Liver (tissue), 9 donors: Measurements from ENCODE around the gene NDRG2. TPM values are rescaled to one million over a fixed set of nuclear protein-coding genes. Genes with fewer than 3 reads are reported as not detected.
A peak's percentile ranks its signal among the peaks of the same experiment; 100 is the strongest.

Experiments used
- DNase-seq: peaks from one replicate; pipeline ENCODE4 v3.0.0-alpha.2; 2017; ENCODE audit warnings: low spot score
- H3K27ac ChIP-seq, 2 donors: one replicate each; pipeline ENCODE4 v1.7.0; 2013; ENCODE audit warnings: inconsistent platforms in 2 of 2, low read length in 2 of 2, control low read depth in 1 of 2, low read depth in 1 of 2, mild to moderate bottlenecking in 1 of 2
- H3K27me3 ChIP-seq, 4 donors: one replicate each; pipeline versions ENCODE4 v1.6.1 to v1.7.0; 2013; ENCODE audit warnings: low read length in 3 of 4, inconsistent platforms in 1 of 4, mild to moderate bottlenecking in 1 of 4, moderate library complexity in 1 of 4; ENCODE audit not compliant: control insufficient read depth in 4 of 4, insufficient read depth in 4 of 4
- H3K36me3 ChIP-seq, 4 donors: one replicate each; pipeline versions ENCODE4 v1.6.1 to v1.7.0; 2013; ENCODE audit warnings: low read length in 3 of 4, mild to moderate bottlenecking in 3 of 4, low read depth in 1 of 4, moderate library complexity in 1 of 4; ENCODE audit not compliant: control insufficient read depth in 4 of 4, insufficient read depth in 3 of 4
- H3K4me1 ChIP-seq, 4 donors: one replicate each; pipeline versions ENCODE4 v1.6.1 to v1.7.0; 2013; ENCODE audit warnings: low read length in 3 of 4, mild to moderate bottlenecking in 3 of 4, moderate library complexity in 1 of 4; ENCODE audit not compliant: control insufficient read depth in 4 of 4, insufficient read depth in 4 of 4
- H3K4me3 ChIP-seq, 3 donors: one replicate each; pipeline versions ENCODE4 v1.6.1 to v1.7.0; 2013; ENCODE audit warnings: low read length in 3 of 3, control low read depth in 1 of 3, low read depth in 1 of 3, mild to moderate bottlenecking in 1 of 3
- H3K9ac ChIP-seq, 2 donors: one replicate each; pipeline ENCODE4 v1.7.0; 2013; ENCODE audit warnings: low read length in 2 of 2, mild to moderate bottlenecking in 2 of 2, moderate library complexity in 2 of 2, control low read depth in 1 of 2, low read depth in 1 of 2
- H3K9me3 ChIP-seq, 4 donors: one replicate each; pipeline versions ENCODE4 v1.6.1 to v1.7.0; 2013; ENCODE audit warnings: low read length in 3 of 4; ENCODE audit not compliant: control insufficient read depth in 4 of 4
- EGR1 ChIP-seq, 2 donors: IDR thresholded peaks; 2 replicates each; pipeline ENCODE4 v1.6.1; 2016 to 2018; ENCODE audit warnings: antibody characterized with exemption in 2 of 2, low read depth in 2 of 2
- FOXA1 ChIP-seq: IDR thresholded peaks from 2 replicates; pipeline ENCODE4 v1.6.1; 2016; ENCODE audit warnings: antibody characterized with exemption
- FOXA2 ChIP-seq: IDR thresholded peaks from 2 replicates; pipeline ENCODE4 v1.6.1; 2016; ENCODE audit warnings: antibody characterized with exemption
- GABPA ChIP-seq, 2 donors: IDR thresholded peaks in 1 of 2; conservative IDR thresholded peaks in 1 of 2; 2 replicates each; pipeline ENCODE4 v1.6.1; 2016; ENCODE audit warnings: antibody characterized with exemption in 2 of 2, mild to moderate bottlenecking in 1 of 2, moderate library complexity in 1 of 2
- HNF4A ChIP-seq, 2 donors: conservative IDR thresholded peaks; 2 replicates each; pipeline ENCODE4 v1.6.1; 2016; ENCODE audit warnings: antibody characterized with exemption in 2 of 2, mild to moderate bottlenecking in 2 of 2
- HNF4G ChIP-seq: IDR thresholded peaks from 2 replicates; pipeline ENCODE4 v1.6.1; 2016; ENCODE audit warnings: antibody characterized with exemption
- JUND ChIP-seq, 2 donors: IDR thresholded peaks; 2 replicates each; pipeline ENCODE4 v1.6.1; 2016; ENCODE audit warnings: antibody characterized with exemption in 2 of 2
- NR2F2 ChIP-seq: IDR thresholded peaks from 2 replicates; pipeline ENCODE4 v1.6.1; 2016; ENCODE audit warnings: antibody characterized with exemption
- RAD21 ChIP-seq, 2 donors: IDR thresholded peaks; 2 replicates each; pipeline ENCODE4 v1.6.1; 2016; ENCODE audit warnings: antibody characterized with exemption in 2 of 2, mild to moderate bottlenecking in 2 of 2
- RXRA ChIP-seq, 2 donors: IDR thresholded peaks; 2 replicates each; pipeline ENCODE4 v1.6.1; 2017 to 2018; ENCODE audit warnings: antibody characterized with exemption in 2 of 2, mild to moderate bottlenecking in 1 of 2
- SP1 ChIP-seq: IDR thresholded peaks from 2 replicates; pipeline ENCODE4 v1.6.1; 2018; ENCODE audit warnings: antibody characterized with exemption, mild to moderate bottlenecking
- TAF1 ChIP-seq: conservative IDR thresholded peaks from 2 replicates; pipeline ENCODE4 v1.6.1; 2016; ENCODE audit warnings: antibody characterized with exemption, mild to moderate bottlenecking
- YY1 ChIP-seq: IDR thresholded peaks from 2 replicates; pipeline ENCODE4 v1.6.1; 2016; ENCODE audit warnings: antibody characterized with exemption, mild to moderate bottlenecking
- WGBS: extraction: QIAGEN DNeasy Blood & Tissue Kit; methylation state at CpG from one replicate; pipeline ENCODE4 v1.1.7; 2013; 5-methylcytosine and 5-hydroxymethylcytosine counted together
- polyA plus RNA-seq, 2 donors: library from polyadenylated mRNA; stranded (reverse) in 1 of 2; unstranded in 1 of 2; fragments of 200-250 nt in 1 of 2; fragments of >200 nt in 1 of 2; fragmentation: Nextera tagmentation in 1 of 2; extraction: Ambion mirVana in 1 of 2; gene quantifications; one replicate each; pipeline versions ENCODE4 v1.2.1 to v1.2.3, GENCODE V29; 2013 to 2015
- total RNA-seq, 2 donors: library from RNA; depleted of rRNA; stranded (reverse); fragments of >200 nt; gene quantifications; one replicate each; pipeline ENCODE4 v1.2.3, GENCODE V29; 2014
- TF ChIP-seq, protein P1 (sequence below): fragments of 150-350 bp; IDR thresholded peaks from 2 replicates; pipeline ENCODE4 v1.5.1; 2017; ENCODE audit warnings: improper control_type of control experiment, low read depth, low read length; ENCODE audit not compliant: missing input control
- TF ChIP-seq, protein P2 (sequence below): IDR thresholded peaks from 2 replicates; pipeline ENCODE4 v1.6.1; 2016; ENCODE audit warnings: antibody characterized with exemption
- TF ChIP-seq, protein P3 (sequence below): IDR thresholded peaks from 2 replicates; pipeline ENCODE4 v1.6.1; 2016; ENCODE audit warnings: antibody characterized with exemption
- TF ChIP-seq, protein P4 (sequence below): IDR thresholded peaks from 2 replicates; pipeline ENCODE4 v1.6.1; 2016; ENCODE audit warnings: antibody characterized with exemption
- TF ChIP-seq, protein P5 (sequence below): IDR thresholded peaks from 2 replicates; pipeline ENCODE4 v1.6.1; 2016; ENCODE audit warnings: antibody characterized with exemption, mild to moderate bottlenecking
- donor health status: healthy.
- donor health status: healthy.
- donor health status: healthy.
- donor health status: healthy.
- donor health status: healthy.

NDRG2 gene
- total and polyA plus RNA-seq, 4 donors = 72.9 to 191 (median 132) TPM

DNA sequence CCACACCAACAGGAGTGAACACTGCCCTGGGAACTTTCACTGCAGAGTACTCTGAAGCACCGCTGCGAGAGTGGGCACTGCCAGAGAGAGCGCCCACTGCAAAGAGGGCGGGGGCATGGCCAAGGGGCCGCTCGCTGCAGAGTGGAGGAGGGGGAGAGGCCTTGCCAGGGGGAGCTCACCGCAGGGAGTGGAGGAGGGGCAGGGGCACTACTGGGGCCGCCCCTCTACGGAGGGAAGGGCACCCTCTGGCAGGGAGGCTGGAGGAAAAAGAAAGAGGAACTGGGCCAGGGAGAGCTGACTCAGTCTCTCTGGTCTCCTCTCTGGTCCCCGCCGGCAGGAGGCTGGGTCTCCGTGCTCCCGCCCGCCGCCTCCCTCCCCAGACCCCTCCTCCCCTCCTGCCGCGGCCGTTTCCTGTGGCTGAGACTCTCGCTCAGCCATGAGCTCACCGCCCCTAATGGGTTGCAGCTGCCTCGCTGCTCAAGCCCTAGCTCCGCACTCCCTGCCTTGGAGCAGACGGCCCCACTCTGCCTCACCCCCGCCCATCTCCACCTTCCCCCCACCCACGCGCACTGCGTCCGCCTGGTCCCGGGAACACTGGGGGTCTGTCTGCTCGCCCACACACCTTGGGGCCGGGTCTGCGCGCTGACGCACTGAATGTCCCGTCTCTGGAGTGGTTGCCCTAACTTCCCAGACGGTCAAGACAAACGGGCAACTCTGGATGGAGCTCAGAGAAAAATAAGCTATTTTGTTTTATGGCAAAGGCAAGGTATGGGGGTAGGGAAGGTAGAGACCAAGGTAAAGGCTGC lies 46.6 kb upstream of the NDRG2 start:
- WGBS = 7% methylated on average over 37 of the region's 37 CpGs
- Histone ChIP-seq H3K9ac (peak overlapping the region in 1 of 2 donors; percentile 56), H3K27me3 (no peaks in the 10 kb centered on the region), H3K4me1 (peaks cover 9 to 56% (median 41%) of the 10 kb centered on the region in 4 donors), H3K27ac (peak overlapping the region; percentile 62 to 85), H3K4me3 (peak overlapping the region; percentile 65 to 83 (median 77)), H3K9me3 (no peaks in the 10 kb centered on the region), H3K36me3 (peaks cover 5 to 17% (median 9%) of the 10 kb centered on the region in 4 donors)
- DNase-seq = peak; percentile 63
- TF ChIP-seq, protein P1, sequence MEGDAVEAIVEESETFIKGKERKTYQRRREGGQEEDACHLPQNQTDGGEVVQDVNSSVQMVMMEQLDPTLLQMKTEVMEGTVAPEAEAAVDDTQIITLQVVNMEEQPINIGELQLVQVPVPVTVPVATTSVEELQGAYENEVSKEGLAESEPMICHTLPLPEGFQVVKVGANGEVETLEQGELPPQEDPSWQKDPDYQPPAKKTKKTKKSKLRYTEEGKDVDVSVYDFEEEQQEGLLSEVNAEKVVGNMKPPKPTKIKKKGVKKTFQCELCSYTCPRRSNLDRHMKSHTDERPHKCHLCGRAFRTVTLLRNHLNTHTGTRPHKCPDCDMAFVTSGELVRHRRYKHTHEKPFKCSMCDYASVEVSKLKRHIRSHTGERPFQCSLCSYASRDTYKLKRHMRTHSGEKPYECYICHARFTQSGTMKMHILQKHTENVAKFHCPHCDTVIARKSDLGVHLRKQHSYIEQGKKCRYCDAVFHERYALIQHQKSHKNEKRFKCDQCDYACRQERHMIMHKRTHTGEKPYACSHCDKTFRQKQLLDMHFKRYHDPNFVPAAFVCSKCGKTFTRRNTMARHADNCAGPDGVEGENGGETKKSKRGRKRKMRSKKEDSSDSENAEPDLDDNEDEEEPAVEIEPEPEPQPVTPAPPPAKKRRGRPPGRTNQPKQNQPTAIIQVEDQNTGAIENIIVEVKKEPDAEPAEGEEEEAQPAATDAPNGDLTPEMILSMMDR = no peak
- TF ChIP-seq HNF4A (conservative IDR thresholded peaks at IDR 0.05) (no peak), YY1 (no peak), FOXA1 (no peak), GABPA (IDR thresholded peaks at IDR 0.05 in 1 of 2, conservative IDR thresholded peaks at IDR 0.05 in 1 of 2) (no peak), HNF4G (no peak), RXRA (IDR thresholded peaks at IDR 0.05) (no peak), NR2F2 (no peak), RAD21 (IDR thresholded peaks at IDR 0.05) (no peak), FOXA2 (no peak), TAF1 (no peak), JUND (IDR thresholded peaks at IDR 0.05) (no peak), EGR1 (IDR thresholded peaks at IDR 0.05; ENCODE audit: low read depth in 2 of 2) (no peak), SP1 (no peak)
- TF ChIP-seq, protein P2, sequence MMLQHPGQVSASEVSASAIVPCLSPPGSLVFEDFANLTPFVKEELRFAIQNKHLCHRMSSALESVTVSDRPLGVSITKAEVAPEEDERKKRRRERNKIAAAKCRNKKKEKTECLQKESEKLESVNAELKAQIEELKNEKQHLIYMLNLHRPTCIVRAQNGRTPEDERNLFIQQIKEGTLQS = no peak
- TF ChIP-seq, protein P3, sequence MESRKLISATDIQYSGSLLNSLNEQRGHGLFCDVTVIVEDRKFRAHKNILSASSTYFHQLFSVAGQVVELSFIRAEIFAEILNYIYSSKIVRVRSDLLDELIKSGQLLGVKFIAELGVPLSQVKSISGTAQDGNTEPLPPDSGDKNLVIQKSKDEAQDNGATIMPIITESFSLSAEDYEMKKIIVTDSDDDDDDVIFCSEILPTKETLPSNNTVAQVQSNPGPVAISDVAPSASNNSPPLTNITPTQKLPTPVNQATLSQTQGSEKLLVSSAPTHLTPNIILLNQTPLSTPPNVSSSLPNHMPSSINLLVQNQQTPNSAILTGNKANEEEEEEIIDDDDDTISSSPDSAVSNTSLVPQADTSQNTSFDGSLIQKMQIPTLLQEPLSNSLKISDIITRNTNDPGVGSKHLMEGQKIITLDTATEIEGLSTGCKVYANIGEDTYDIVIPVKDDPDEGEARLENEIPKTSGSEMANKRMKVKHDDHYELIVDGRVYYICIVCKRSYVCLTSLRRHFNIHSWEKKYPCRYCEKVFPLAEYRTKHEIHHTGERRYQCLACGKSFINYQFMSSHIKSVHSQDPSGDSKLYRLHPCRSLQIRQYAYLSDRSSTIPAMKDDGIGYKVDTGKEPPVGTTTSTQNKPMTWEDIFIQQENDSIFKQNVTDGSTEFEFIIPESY = no peak
- TF ChIP-seq, protein P4, sequence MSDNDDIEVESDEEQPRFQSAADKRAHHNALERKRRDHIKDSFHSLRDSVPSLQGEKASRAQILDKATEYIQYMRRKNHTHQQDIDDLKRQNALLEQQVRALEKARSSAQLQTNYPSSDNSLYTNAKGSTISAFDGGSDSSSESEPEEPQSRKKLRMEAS = no peak
- TF ChIP-seq, protein P5, sequence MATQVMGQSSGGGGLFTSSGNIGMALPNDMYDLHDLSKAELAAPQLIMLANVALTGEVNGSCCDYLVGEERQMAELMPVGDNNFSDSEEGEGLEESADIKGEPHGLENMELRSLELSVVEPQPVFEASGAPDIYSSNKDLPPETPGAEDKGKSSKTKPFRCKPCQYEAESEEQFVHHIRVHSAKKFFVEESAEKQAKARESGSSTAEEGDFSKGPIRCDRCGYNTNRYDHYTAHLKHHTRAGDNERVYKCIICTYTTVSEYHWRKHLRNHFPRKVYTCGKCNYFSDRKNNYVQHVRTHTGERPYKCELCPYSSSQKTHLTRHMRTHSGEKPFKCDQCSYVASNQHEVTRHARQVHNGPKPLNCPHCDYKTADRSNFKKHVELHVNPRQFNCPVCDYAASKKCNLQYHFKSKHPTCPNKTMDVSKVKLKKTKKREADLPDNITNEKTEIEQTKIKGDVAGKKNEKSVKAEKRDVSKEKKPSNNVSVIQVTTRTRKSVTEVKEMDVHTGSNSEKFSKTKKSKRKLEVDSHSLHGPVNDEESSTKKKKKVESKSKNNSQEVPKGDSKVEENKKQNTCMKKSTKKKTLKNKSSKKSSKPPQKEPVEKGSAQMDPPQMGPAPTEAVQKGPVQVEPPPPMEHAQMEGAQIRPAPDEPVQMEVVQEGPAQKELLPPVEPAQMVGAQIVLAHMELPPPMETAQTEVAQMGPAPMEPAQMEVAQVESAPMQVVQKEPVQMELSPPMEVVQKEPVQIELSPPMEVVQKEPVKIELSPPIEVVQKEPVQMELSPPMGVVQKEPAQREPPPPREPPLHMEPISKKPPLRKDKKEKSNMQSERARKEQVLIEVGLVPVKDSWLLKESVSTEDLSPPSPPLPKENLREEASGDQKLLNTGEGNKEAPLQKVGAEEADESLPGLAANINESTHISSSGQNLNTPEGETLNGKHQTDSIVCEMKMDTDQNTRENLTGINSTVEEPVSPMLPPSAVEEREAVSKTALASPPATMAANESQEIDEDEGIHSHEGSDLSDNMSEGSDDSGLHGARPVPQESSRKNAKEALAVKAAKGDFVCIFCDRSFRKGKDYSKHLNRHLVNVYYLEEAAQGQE = no peak
